Keratinocyte (primary cell): ENCODE data around the gene CXCL6.

Source experiments
- CTCF ChIP-seq, 3 experiments: IDR thresholded peaks in 1 of 3; conservative IDR thresholded peaks in 1 of 3; optimal IDR thresholded peaks in 1 of 3; 2 replicates in 2 of 3; 3 replicates in 1 of 3; pipeline versions ENCODE3 to v1.5.1; 2011; ENCODE audit warnings: low read length in 3 of 3, mild to moderate bottlenecking in 3 of 3, moderate library complexity in 2 of 3, control low read depth in 1 of 3, inconsistent platforms in 1 of 3; ENCODE audit not compliant: insufficient read depth in 2 of 3; ENCODE audit errors: extremely low read depth in 1 of 3
- EZH2 ChIP-seq: IDR thresholded peaks from one replicate; pipeline ENCODE4 v1.6.1; 2012; ENCODE audit warnings: inconsistent platforms, mild to moderate bottlenecking, low read length, moderate library complexity

- TF ChIP-seq CTCF (optimal IDR thresholded peaks at IDR 0.05 in 1 of 3, IDR thresholded peaks at IDR 0.05 in 1 of 3, conservative IDR thresholded peaks at IDR 0.05 in 1 of 3; ENCODE audit: extremely low read depth in 1 of 3, insufficient read depth in 2 of 3, low read length in 3 of 3) (no peak), EZH2 (no peak)
Observed at GRCh38 chr4:73842696-73843095, 6.2 kb downstream of the CXCL6 start.
